NCI-H2227 treated with DMSO at 0.1 percent for 48 hours (cell line): ENCODE data around the gene SRGAP2.
"Not testable (repeated sequence)": the region's sequence is repeated elsewhere in the genome, so short reads cannot be mapped to it uniquely, and the experiment has no call there.

Experiments used
- DNase-seq: peaks from one replicate; lab custom pipeline; 2025; lab: John Stamatoyannopoulos, UW

SRGAP2 gene

GRCh38 chr1:206250953-206251681, 47.8 kb downstream of the SRGAP2 start:
- DNase-seq = not testable (repeated sequence)

- DNase-seq = not testable (repeated sequence)
These were observed 49.5 kb downstream of the SRGAP2 start for GRCh38 chr1:206252680-206253335.
